Mesendoderm (in vitro differentiated cells): ENCODE data around the gene PLET1.

Experiments
- DNase-seq: peaks from one replicate; pipeline ENCODE4 v3.0.0; 2013
- H2AK5ac ChIP-seq: 2 replicates; pipeline ENCODE4 v1.6.1; 2013; ENCODE audit warnings: low read length, inconsistent platforms
- H2BK120ac ChIP-seq: 2 replicates; pipeline ENCODE4 v1.6.1; 2013; ENCODE audit warnings: low read depth, mild to moderate bottlenecking, low read length, moderate library complexity, mixed read lengths
- H2BK15ac ChIP-seq: replicated peaks from 2 replicates; pipeline ENCODE4 v1.6.1; 2013; ENCODE audit warnings: low read depth, mild to moderate bottlenecking, moderate library complexity
- H2BK5ac ChIP-seq: 2 replicates; pipeline ENCODE4 v1.6.1; 2013; ENCODE audit warnings: low read length, inconsistent platforms
- H3K18ac ChIP-seq: 2 replicates; pipeline ENCODE4 v1.6.1; 2013; ENCODE audit warnings: mild to moderate bottlenecking, low read length, mixed read lengths
- H3K23ac ChIP-seq: one replicate; pipeline ENCODE4 v1.6.1; 2013; ENCODE audit warnings: low read length
- H3K27ac ChIP-seq: 2 replicates; pipeline ENCODE4 v1.5.1; 2013; ENCODE audit warnings: low read depth, mild to moderate bottlenecking, inconsistent platforms, low read length, moderate library complexity
- H3K27me3 ChIP-seq: 2 replicates; pipeline ENCODE4 v1.6.1; 2013; ENCODE audit warnings: low read length, control low read depth, mild to moderate bottlenecking, inconsistent platforms; ENCODE audit not compliant: insufficient read depth, poor library complexity
- H3K36me3 ChIP-seq: 2 replicates; pipeline ENCODE4 v1.6.1; 2013; ENCODE audit warnings: low read length, inconsistent platforms; ENCODE audit not compliant: control insufficient read depth, insufficient read depth
- H3K4ac ChIP-seq: one replicate; pipeline ENCODE4 v1.6.1; 2013; ENCODE audit warnings: low read depth, mild to moderate bottlenecking, low read length, moderate library complexity
- H3K4me1 ChIP-seq: 2 replicates; pipeline ENCODE4 v1.6.1; 2013; ENCODE audit warnings: low read depth, low read length, inconsistent platforms; ENCODE audit not compliant: control insufficient read depth
- H3K4me2 ChIP-seq: 2 replicates; pipeline ENCODE4 v1.6.1; 2013; ENCODE audit warnings: low read length
- H3K4me3 ChIP-seq: 2 replicates; pipeline ENCODE4 v1.5.1; 2013; ENCODE audit warnings: mild to moderate bottlenecking, low read length
- H3K56ac ChIP-seq: one replicate; pipeline ENCODE4 v1.6.1; 2013; ENCODE audit warnings: low read length
- H3K79me1 ChIP-seq: 2 replicates; pipeline ENCODE4 v1.6.1; 2013; ENCODE audit warnings: low read length, inconsistent platforms
- H3K79me2 ChIP-seq: 2 replicates; pipeline ENCODE4 v1.6.1; 2013; ENCODE audit warnings: mild to moderate bottlenecking, low read length; ENCODE audit not compliant: control insufficient read depth, insufficient read depth
- H3K9ac ChIP-seq: 2 replicates; pipeline ENCODE4 v1.6.1; 2013; ENCODE audit warnings: low read length, inconsistent platforms
- H4K5ac ChIP-seq: one replicate; pipeline ENCODE4 v1.6.1; 2013; ENCODE audit warnings: low read length
- H4K8ac ChIP-seq: one replicate; pipeline ENCODE4 v1.6.1; 2013; ENCODE audit warnings: low read depth, mild to moderate bottlenecking, control low read depth, low read length, moderate library complexity
- WGBS: extraction: QIAGEN DNeasy Blood & Tissue Kit; methylation state at CpG from one replicate; pipeline ENCODE4 v1.1.7; 2013; ENCODE audit warnings: low lambda C conversion rate, missing lambda C conversion rate; ENCODE audit not compliant: insufficient coverage; ENCODE audit errors: extremely low coverage; 5-methylcytosine and 5-hydroxymethylcytosine counted together

Gene PLET1

GRCh38 chr11:112237451-112237850 lies 23.2 kb downstream of the PLET1 start:
- H3K23ac ChIP-seq: no peak overlapping the region
- no peak overlapping the region for H4K8ac ChIP-seq
- H4K5ac ChIP-seq: no peak overlapping the region
- no peaks in the 10 kb centered on the region for H3K4me1 ChIP-seq
- H3K36me3 ChIP-seq: peaks cover 4% of the 10 kb centered on the region
- no peaks in the 10 kb centered on the region for H3K79me1 ChIP-seq
- H3K79me2 ChIP-seq: no peaks in the 10 kb centered on the region
- DNase-seq: no peak
- H3K27me3 ChIP-seq: no peaks in the 10 kb centered on the region
- no peak overlapping the region for H3K4me2 ChIP-seq
- WGBS: no CpG with 5 or more reads among the region's 4 CpGs
- H2BK5ac ChIP-seq: no peak overlapping the region
- H3K27ac ChIP-seq: no peak overlapping the region
- H3K18ac ChIP-seq: no peak overlapping the region
- H2BK15ac ChIP-seq: no peak overlapping the region
- H3K9ac ChIP-seq: no peak overlapping the region
- H2AK5ac ChIP-seq: no peak overlapping the region
- H3K4me3 ChIP-seq: no peak overlapping the region
- H2BK120ac ChIP-seq: no peak overlapping the region
- H3K56ac ChIP-seq: no peak overlapping the region
- no peak overlapping the region for H3K4ac ChIP-seq

GRCh38 chr11:112235750-112236390 lies 24.8 kb downstream of the PLET1 start:
- no peak overlapping the region for H2AK5ac ChIP-seq

GRCh38 chr11:112231952-112232351 lies 28.7 kb downstream of the PLET1 start:
- no peak overlapping the region for H4K5ac ChIP-seq
- H2BK5ac ChIP-seq: no peak overlapping the region
- no peak overlapping the region for H4K8ac ChIP-seq
- peaks cover 4% of the 10 kb centered on the region for H3K36me3 ChIP-seq
- no peak overlapping the region for H2AK5ac ChIP-seq
- H3K9ac ChIP-seq: no peak overlapping the region
- no peak overlapping the region for H2BK120ac ChIP-seq
- H3K18ac ChIP-seq: no peak overlapping the region
- H3K4me3 ChIP-seq: no peak overlapping the region
- no CpG with 5 or more reads among the region's 2 CpGs for WGBS
- no peak overlapping the region for H3K4me2 ChIP-seq
- no peak overlapping the region for H2BK15ac ChIP-seq
- no peak overlapping the region for H3K23ac ChIP-seq
- no peak overlapping the region for H3K4ac ChIP-seq
- H3K4me1 ChIP-seq: no peaks in the 10 kb centered on the region
- no peaks in the 10 kb centered on the region for H3K27me3 ChIP-seq
- H3K79me1 ChIP-seq: peaks cover 11% of the 10 kb centered on the region
- no peak for DNase-seq
- H3K79me2 ChIP-seq: peaks cover 7% of the 10 kb centered on the region
- no peak overlapping the region for H3K56ac ChIP-seq
- no peak overlapping the region for H3K27ac ChIP-seq

More at GRCh38 chr11:112235750-112236390, 24.8 kb downstream of the PLET1 start:
- H3K9ac ChIP-seq: no peak overlapping the region
- H3K4me3 ChIP-seq: no peak overlapping the region
- H4K5ac ChIP-seq: no peak overlapping the region
- no CpG with 5 or more reads among the region's 8 CpGs for WGBS
- H3K79me2 ChIP-seq: no peaks in the 10 kb centered on the region
- H3K79me1 ChIP-seq: no peaks in the 10 kb centered on the region
- H2BK120ac ChIP-seq: no peak overlapping the region
- no peaks in the 10 kb centered on the region for H3K27me3 ChIP-seq
- H3K23ac ChIP-seq: no peak overlapping the region
- no peak overlapping the region for H4K8ac ChIP-seq
- no peak for DNase-seq
- no peak overlapping the region for H3K18ac ChIP-seq
- H3K4ac ChIP-seq: no peak overlapping the region
- H3K36me3 ChIP-seq: peaks cover 4% of the 10 kb centered on the region
- H3K56ac ChIP-seq: no peak overlapping the region
- no peak overlapping the region for H2BK5ac ChIP-seq
- H2BK15ac ChIP-seq: no peak overlapping the region
- no peaks in the 10 kb centered on the region for H3K4me1 ChIP-seq
- H3K27ac ChIP-seq: no peak overlapping the region
- H3K4me2 ChIP-seq: no peak overlapping the region

GRCh38 chr11:112229746-112230433 lies 30.8 kb downstream of the PLET1 start:
- Histone ChIP-seq H3K79me2 (peaks cover 10% of the 10 kb centered on the region), H4K5ac (no peak overlapping the region), H2AK5ac (no peak overlapping the region), H3K27me3 (no peaks in the 10 kb centered on the region), H3K4me3 (no peak overlapping the region), H4K8ac (no peak overlapping the region), H2BK120ac (no peak overlapping the region), H3K18ac (no peak overlapping the region), H3K27ac (no peak overlapping the region), H3K23ac (no peak overlapping the region), H2BK5ac (no peak overlapping the region), H2BK15ac (no peak overlapping the region), H3K56ac (no peak overlapping the region), H3K4me2 (no peak overlapping the region), H3K36me3 (peaks cover 4% of the 10 kb centered on the region), H3K9ac (no peak overlapping the region), H3K4me1 (no peaks in the 10 kb centered on the region), H3K79me1 (peaks cover 14% of the 10 kb centered on the region), H3K4ac (no peak overlapping the region)
- DNase-seq: no peak
- no CpG with 5 or more reads among the region's 3 CpGs for WGBS

GRCh38 chr11:112229159-112229558 lies 31.5 kb downstream of the PLET1 start:
- no peak overlapping the region for H2AK5ac ChIP-seq
- H3K79me2 ChIP-seq: peaks cover 10% of the 10 kb centered on the region
- no peak overlapping the region for H3K4ac ChIP-seq
- no peak overlapping the region for H3K23ac ChIP-seq
- H3K9ac ChIP-seq: no peak overlapping the region
- H3K4me2 ChIP-seq: no peak overlapping the region
- no peak for DNase-seq
- H2BK5ac ChIP-seq: no peak overlapping the region
- no peaks in the 10 kb centered on the region for H3K27me3 ChIP-seq
- H4K8ac ChIP-seq: no peak overlapping the region
- H3K36me3 ChIP-seq: peaks cover 4% of the 10 kb centered on the region
- no peak overlapping the region for H3K18ac ChIP-seq
- H3K4me1 ChIP-seq: no peaks in the 10 kb centered on the region
- H3K56ac ChIP-seq: no peak overlapping the region
- no peak overlapping the region for H2BK120ac ChIP-seq
- no peak overlapping the region for H4K5ac ChIP-seq
- H3K27ac ChIP-seq: no peak overlapping the region
- H3K79me1 ChIP-seq: peaks cover 14% of the 10 kb centered on the region
- no peak overlapping the region for H2BK15ac ChIP-seq
- H3K4me3 ChIP-seq: no peak overlapping the region
- WGBS: no CpG with 5 or more reads among the region's 7 CpGs
